ENCODE data around the gene UBA1. TPM values are rescaled to one million over a fixed set of nuclear protein-coding genes. Genes with fewer than 3 reads are reported as not detected.

Gene UBA1
- polyA plus RNA-seq, 2 of the 4 experiments (the other 2 are of a cell fraction), result 160 to 192 TPM

DNA sequence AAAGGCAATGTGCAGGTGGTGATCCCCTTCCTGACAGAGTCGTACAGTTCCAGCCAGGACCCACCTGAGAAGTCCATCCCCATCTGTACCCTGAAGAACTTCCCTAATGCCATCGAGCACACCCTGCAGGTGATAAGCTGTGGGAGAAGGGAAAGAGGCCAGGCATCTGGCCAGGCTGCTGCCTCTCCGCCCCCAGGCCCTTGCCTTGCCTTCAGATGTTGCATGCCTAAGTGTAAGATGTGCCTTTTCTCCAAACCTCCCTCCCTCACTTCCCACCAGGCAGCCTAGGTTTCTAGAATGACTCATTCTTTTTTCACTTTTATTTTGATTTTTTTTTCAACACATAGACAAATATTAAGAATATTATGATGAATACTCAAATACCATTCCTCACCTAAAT is 12.7 kb downstream of the UBA1 start:
- no peak overlapping the region for H3K27ac ChIP-seq
- ChIA-PET CTCF (interaction anchor here (0.9 kb wide), 1 partner anchor 41 kb away, joined by 3 read pairs; no protein-coding TSS in a partner anchor), POLR2A (no interaction called here)
- ATAC-seq, result no peak
- no peak for TF ChIP-seq SREBF2 (IDR thresholded peaks at IDR 0.05)
- TF ChIP-seq MAFK (IDR thresholded peaks at IDR 0.05; ENCODE audit: partially characterized antibody), result no peak
- no peak for TF ChIP-seq HOXB13 (CRISPR knock-in tag; IDR thresholded peaks at IDR 0.05; ENCODE audit: low read depth)
- no peak for TF ChIP-seq GATA3 (IDR thresholded peaks at IDR 0.05; ENCODE audit: borderline replicate concordance)
- no peak overlapping the region for H3K4me2 ChIP-seq
- no peaks in the 10 kb centered on the region for H3K9me3 ChIP-seq
- no peak for FAIRE-seq
- DNase-seq (ENCODE audit: low read depth in 1 of 2, low spot score in 1 of 2), result no peak
- peaks cover 5% of the 10 kb centered on the region; the same call in 2 of the 3 replicates for H3K4me1 ChIP-seq
- H3K4me3 ChIP-seq, result no peak overlapping the region
- 85% methylated on average over 2 of the region's 3 CpGs for WGBS (ENCODE audit: missing lambda C conversion rate)

DNA sequence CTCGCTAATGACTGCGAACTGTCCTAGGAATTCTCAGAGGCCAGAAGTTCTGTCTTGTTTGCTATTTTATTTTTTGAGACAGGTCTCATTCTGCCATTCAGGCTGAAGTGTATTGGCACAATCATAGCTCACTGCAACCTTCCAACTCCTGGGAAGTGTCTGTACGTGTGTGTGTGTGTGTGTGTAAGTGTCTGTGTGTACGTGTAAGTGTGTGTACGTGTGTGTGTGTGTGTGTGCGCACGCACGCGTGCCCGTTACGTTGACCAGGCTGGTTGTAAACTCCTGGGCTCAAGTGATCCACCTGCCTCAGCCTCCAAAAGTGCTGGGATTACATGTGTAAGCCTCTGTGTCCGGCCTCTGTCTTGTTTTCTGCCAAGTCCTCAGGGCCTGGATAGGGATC is 14.5 kb downstream of the UBA1 start:
- no peak for DNase-seq (ENCODE audit: low read depth in 1 of 2, low spot score in 1 of 2)
- H3K4me3 ChIP-seq, result no peak overlapping the region
- 91% methylated on average over 12 of the region's 12 CpGs for WGBS (ENCODE audit: missing lambda C conversion rate)
- H3K4me2 ChIP-seq, result no peak overlapping the region
- no peaks in the 10 kb centered on the region for H3K9me3 ChIP-seq
- 0 out of 3 replicates have a peak, but pooled peaks cover 4% of the 10 kb centered on the region for H3K4me1 ChIP-seq
- POLR2A ChIA-PET, result interaction anchor here (1.4 kb wide), 1 partner anchor 10 kb away, joined by 4 read pairs; no protein-coding TSS in a partner anchor
- peak; percentile 86 for FAIRE-seq
- H3K27ac ChIP-seq, result no peak overlapping the region
- TF ChIP-seq RFX5 (IDR thresholded peaks at IDR 0.05) (no peak), FOSB (CRISPR knock-in tag; IDR thresholded peaks at IDR 0.05) (no peak), RAD21 (conservative IDR thresholded peaks at IDR 0.05 in 1 of 2, IDR thresholded peaks at IDR 0.05 in 1 of 2) (no peak), HOXA7 (CRISPR knock-in tag; IDR thresholded peaks at IDR 0.05) (no peak), PHF8 (IDR thresholded peaks at IDR 0.05; ENCODE audit: borderline replicate concordance, low read depth) (no peak), HEYL (CRISPR knock-in tag; IDR thresholded peaks at IDR 0.05) (no peak)
- TF ChIP-seq, protein P1, sequence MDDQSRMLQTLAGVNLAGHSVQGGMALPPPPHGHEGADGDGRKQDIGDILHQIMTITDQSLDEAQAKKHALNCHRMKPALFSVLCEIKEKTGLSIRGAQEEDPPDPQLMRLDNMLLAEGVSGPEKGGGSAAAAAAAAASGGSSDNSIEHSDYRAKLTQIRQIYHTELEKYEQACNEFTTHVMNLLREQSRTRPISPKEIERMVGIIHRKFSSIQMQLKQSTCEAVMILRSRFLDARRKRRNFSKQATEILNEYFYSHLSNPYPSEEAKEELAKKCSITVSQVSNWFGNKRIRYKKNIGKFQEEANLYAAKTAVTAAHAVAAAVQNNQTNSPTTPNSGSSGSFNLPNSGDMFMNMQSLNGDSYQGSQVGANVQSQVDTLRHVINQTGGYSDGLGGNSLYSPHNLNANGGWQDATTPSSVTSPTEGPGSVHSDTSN (IDR thresholded peaks at IDR 0.05), result no peak
- no peak for ATAC-seq
- CTCF ChIA-PET, result no interaction called here

DNA sequence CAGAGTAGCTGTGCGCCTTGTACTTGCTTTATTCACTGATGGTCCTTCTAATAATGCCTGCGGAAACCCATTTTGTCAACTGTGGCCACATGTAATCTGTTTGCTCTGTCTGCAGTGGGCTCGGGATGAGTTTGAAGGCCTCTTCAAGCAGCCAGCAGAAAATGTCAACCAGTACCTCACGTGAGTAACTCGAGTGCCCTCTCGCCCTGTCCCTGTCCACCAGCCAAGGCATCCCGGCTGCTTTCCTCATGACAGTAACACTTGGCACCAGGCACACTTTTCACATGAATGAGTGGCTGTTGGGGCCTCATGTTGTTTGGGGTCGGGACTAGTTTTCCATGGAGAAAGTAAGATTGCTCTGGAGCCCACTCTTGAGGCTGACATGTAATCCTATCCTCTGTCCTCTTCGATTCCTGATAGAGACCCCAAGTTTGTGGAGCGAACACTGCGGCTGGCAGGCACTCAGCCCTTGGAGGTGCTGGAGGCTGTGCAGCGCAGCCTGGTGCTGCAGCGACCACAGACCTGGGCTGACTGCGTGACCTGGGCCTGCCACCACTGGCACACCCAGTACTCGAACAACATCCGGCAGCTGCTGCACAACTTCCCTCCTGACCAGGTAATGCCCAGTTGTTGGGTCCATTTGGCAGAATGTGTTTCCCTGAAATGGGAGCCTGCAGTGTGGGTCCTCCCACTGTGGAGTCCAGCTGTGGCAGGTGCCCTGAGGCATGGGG is 16.0 kb downstream of the UBA1 start:
- WGBS (ENCODE audit: missing lambda C conversion rate), result 95% methylated on average over 5 of the region's 16 CpGs
- ATAC-seq (no peak), FAIRE-seq (no peak), DNase-seq (ENCODE audit: low read depth in 1 of 2, low spot score in 1 of 2) (no peak)
- ChIA-PET CTCF (interaction anchor here (2.8 kb wide), 1 partner anchor 9 kb away, joined by 11 read pairs; no protein-coding TSS in a partner anchor), POLR2A (no interaction called here)
- Histone ChIP-seq H3K9me3 (no peaks in the 10 kb centered on the region), H3K4me3 (no peak overlapping the region), H3K4me1 (0 out of 3 replicates have a peak, but pooled peaks cover 4% of the 10 kb centered on the region), H3K4me2 (no peak overlapping the region), H3K27ac (no peak overlapping the region)
- no peak for TF ChIP-seq CEBPB (IDR thresholded peaks at IDR 0.05)
- TF ChIP-seq TP53 (CRISPR knock-in tag; IDR thresholded peaks at IDR 0.05), result no peak
- TF ChIP-seq, protein P2, sequence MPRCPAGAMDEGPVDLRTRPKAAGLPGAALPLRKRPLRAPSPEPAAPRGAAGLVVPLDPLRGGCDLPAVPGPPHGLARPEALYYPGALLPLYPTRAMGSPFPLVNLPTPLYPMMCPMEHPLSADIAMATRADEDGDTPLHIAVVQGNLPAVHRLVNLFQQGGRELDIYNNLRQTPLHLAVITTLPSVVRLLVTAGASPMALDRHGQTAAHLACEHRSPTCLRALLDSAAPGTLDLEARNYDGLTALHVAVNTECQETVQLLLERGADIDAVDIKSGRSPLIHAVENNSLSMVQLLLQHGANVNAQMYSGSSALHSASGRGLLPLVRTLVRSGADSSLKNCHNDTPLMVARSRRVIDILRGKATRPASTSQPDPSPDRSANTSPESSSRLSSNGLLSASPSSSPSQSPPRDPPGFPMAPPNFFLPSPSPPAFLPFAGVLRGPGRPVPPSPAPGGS (IDR thresholded peaks at IDR 0.05), result no peak
- TF ChIP-seq RCOR1 (IDR thresholded peaks at IDR 0.05; ENCODE audit: low read depth, low read length), result no peak
- TF ChIP-seq EHF (CRISPR knock-in tag; IDR thresholded peaks at IDR 0.05), result no peak
- TF ChIP-seq, protein P1 (IDR thresholded peaks at IDR 0.05), result no peak
- no peak for TF ChIP-seq GATA3 (IDR thresholded peaks at IDR 0.05; ENCODE audit: borderline replicate concordance)
- TF ChIP-seq ZSCAN20 (CRISPR knock-in tag; IDR thresholded peaks at IDR 0.05), result no peak
- TF ChIP-seq ZFP36 (IDR thresholded peaks at IDR 0.05; ENCODE audit: borderline replicate concordance, partially characterized antibody), result no peak
- TF ChIP-seq CBX8 (IDR thresholded peaks at IDR 0.05), result no peak
- no peak for TF ChIP-seq NPAS2 (CRISPR knock-in tag; IDR thresholded peaks at IDR 0.05; ENCODE audit: borderline replicate concordance)
- TF ChIP-seq KDM5A (IDR thresholded peaks at IDR 0.05), result no peak
- no peak for TF ChIP-seq RARB (CRISPR knock-in tag; IDR thresholded peaks at IDR 0.05)

Measured in A549 (cell line).